ENCODE results near the gene NBR1.
"Not testable (repeated sequence)": the region's sequence is repeated elsewhere in the genome, so short reads cannot be mapped to it uniquely, and the experiment has no call there.

The NBR1 gene

DNA sequence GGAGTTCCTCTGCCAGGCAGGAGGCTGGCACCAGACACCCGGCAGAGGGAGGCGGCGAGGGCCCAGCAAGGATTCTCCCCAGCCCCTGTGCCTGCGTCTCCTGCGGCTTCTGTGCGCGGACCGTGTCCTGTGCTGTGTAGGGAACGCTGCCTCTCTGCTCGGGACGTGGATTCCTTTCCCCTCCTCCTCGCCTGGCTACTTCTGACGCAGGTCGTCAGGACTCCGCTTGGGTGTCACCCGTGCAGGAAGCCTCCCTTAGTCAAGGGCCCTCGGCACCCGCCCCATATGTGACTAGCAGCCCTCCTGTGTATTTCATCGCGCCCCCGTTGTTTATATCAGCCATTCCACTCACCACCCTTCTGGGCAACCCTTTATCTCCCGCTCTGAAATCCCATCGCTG is 75.4 kb downstream of the NBR1 start:
- not testable (repeated sequence) for H3K4me3 ChIP-seq (ENCODE audit: low read depth in 1 of 2, low read length in 1 of 2); H3K27me3 ChIP-seq; H3K9me3 ChIP-seq; H3K4me1 ChIP-seq (ENCODE audit: control insufficient read depth in 1 of 2, insufficient read depth in 1 of 2, low read depth in 1 of 2, low read length in 1 of 2); H3K27ac ChIP-seq; H3K36me3 ChIP-seq
